Measurements from ENCODE around the gene BTNL9.

DNA sequence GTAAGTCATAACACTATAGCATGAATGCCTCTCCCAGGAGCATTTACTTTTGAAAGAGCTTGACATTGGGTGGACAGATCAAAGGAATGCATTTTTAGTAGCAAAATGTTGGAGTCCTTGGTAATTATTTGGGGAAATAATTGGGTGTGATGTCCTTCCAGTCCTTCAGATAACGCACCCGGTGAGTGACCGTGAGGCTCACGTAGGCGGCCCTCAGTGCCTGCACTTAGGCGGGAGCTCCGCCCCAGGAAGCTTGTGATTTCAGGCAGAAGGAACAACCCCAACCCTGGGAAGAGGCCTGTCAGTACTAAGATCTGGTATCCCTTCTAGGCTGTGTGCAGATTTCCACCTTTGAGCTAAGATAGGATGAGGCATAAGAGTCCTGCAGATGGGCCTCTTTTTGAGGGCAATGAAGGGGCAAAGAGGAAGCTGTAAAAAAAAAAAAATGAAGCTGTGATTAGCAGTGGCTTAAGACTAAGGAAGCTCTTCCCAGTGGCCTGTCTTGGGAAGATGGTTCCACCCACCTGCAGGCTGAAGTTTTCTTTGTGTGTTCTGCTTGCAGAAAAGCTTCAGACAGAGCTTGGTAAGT, 14.9 kb downstream of the BTNL9 start:
- TF ChIP-seq, protein P1, sequence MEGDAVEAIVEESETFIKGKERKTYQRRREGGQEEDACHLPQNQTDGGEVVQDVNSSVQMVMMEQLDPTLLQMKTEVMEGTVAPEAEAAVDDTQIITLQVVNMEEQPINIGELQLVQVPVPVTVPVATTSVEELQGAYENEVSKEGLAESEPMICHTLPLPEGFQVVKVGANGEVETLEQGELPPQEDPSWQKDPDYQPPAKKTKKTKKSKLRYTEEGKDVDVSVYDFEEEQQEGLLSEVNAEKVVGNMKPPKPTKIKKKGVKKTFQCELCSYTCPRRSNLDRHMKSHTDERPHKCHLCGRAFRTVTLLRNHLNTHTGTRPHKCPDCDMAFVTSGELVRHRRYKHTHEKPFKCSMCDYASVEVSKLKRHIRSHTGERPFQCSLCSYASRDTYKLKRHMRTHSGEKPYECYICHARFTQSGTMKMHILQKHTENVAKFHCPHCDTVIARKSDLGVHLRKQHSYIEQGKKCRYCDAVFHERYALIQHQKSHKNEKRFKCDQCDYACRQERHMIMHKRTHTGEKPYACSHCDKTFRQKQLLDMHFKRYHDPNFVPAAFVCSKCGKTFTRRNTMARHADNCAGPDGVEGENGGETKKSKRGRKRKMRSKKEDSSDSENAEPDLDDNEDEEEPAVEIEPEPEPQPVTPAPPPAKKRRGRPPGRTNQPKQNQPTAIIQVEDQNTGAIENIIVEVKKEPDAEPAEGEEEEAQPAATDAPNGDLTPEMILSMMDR (IDR thresholded peaks at IDR 0.05) = no peak
- TF ChIP-seq POLR2A (IDR thresholded peaks at IDR 0.05) = no peak

Measured in heart left ventricle (tissue), 13 donors.